Urinary bladder (tissue), 4 donors: ENCODE data around the gene NUTM2F. TPM values are rescaled to one million over a fixed set of nuclear protein-coding genes. Genes with fewer than 3 reads are reported as not detected.
"Not testable (repeated sequence)": the region's sequence is repeated elsewhere in the genome, so short reads cannot be mapped to it uniquely, and the experiment has no call there.

Experiments
- DNase-seq: peaks from one replicate; pipeline ENCODE4 v3.0.0-alpha.2; 2015; ENCODE audit errors: extremely low spot score
- H3K27ac ChIP-seq: one replicate; pipeline ENCODE4 v1.5.1; 2013; ENCODE audit warnings: low read depth, mild to moderate bottlenecking, moderate library complexity
- H3K36me3 ChIP-seq: one replicate; pipeline ENCODE4 v1.6.1; 2013; ENCODE audit warnings: mild to moderate bottlenecking, moderate library complexity; ENCODE audit not compliant: insufficient read depth
- H3K4me1 ChIP-seq: one replicate; pipeline ENCODE4 v1.6.1; 2013; ENCODE audit warnings: mild to moderate bottlenecking, moderate library complexity; ENCODE audit not compliant: insufficient read depth
- H3K4me3 ChIP-seq: one replicate; pipeline ENCODE4 v1.5.1; 2013; ENCODE audit warnings: low read depth, low read length
- WGBS: extraction: QIAGEN DNeasy Blood & Tissue Kit; methylation state at CpG from one replicate; pipeline ENCODE4 v1.1.7; 2013; 5-methylcytosine and 5-hydroxymethylcytosine counted together
- polyA plus RNA-seq: library from polyadenylated mRNA; stranded (reverse); fragments of 200-250 nt; gene quantifications from one replicate; pipeline ENCODE4 v1.2.3, GENCODE V29; 2013
- total RNA-seq: library from RNA; depleted of rRNA; stranded (reverse); fragments of >200 nt; gene quantifications from one replicate; pipeline ENCODE4 v1.2.3, GENCODE V29; 2014
- donor health status: healthy with polysubstance abuse.
- donor health status: healthy.

The NUTM2F gene
- total and polyA plus RNA-seq, 2 donors = not detected

DNA sequence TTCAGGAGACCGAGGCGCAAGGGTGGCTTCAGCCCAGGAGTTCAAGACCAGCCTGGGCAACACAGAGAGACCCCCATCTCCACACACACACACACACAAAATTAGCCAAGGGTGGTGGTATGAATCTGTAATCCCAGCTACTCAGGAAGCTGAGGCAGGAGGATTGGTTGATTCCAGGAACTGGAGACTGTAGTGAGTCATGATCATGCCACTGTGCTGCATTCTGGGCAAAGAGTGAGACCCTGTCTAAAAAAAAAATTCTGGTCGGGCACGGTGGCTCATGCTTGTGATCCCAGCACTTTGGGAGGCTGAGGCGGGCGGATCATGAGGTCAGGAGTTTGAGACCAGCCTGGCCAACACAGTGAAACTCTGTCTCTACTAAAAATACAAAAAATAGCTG lies 11.2 kb upstream of the NUTM2F start:
- DNase-seq, H3K4me1 ChIP-seq, H3K27ac ChIP-seq, H3K4me3 ChIP-seq, H3K36me3 ChIP-seq: not testable (repeated sequence)
- WGBS = 94% methylated on average over 6 of the region's 6 CpGs

GRCh38 chr9:94338723-94339122 lies 10.3 kb upstream of the NUTM2F start:
- WGBS = 77% methylated on average over 7 of the region's 7 CpGs
- not testable (repeated sequence) for DNase-seq, H3K36me3 ChIP-seq, H3K27ac ChIP-seq, H3K4me1 ChIP-seq, H3K4me3 ChIP-seq

GRCh38 chr9:94336445-94336844 lies 8.0 kb upstream of the NUTM2F start:
- not testable (repeated sequence) for H3K4me1 ChIP-seq, H3K4me3 ChIP-seq, H3K27ac ChIP-seq, DNase-seq, H3K36me3 ChIP-seq
- 86% methylated on average over 4 of the region's 4 CpGs for WGBS

DNA sequence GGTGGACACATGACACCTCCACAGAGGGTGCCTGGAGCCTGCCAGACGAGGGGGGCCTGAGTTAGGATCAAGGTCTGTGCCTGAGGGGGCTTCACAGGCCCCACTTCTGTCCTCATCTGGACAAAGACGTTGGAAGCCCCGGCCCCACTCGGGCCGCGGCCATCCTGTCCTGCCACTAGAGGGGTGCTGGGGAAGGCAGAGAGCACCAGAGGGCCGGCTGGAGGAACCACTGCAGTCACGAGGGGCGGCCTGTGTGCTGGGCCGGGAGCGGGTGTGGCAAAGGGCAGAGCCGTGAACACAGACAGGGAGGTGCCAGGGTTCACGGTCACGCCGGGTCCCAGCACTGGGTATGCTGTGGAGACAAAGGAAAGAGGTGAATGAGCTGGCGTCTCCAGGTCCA lies 2.9 kb downstream of the NUTM2F start:
- WGBS = 70% methylated on average over 15 of the region's 16 CpGs
- not testable (repeated sequence) for H3K4me1 ChIP-seq, H3K27ac ChIP-seq, H3K36me3 ChIP-seq, H3K4me3 ChIP-seq, DNase-seq

DNA sequence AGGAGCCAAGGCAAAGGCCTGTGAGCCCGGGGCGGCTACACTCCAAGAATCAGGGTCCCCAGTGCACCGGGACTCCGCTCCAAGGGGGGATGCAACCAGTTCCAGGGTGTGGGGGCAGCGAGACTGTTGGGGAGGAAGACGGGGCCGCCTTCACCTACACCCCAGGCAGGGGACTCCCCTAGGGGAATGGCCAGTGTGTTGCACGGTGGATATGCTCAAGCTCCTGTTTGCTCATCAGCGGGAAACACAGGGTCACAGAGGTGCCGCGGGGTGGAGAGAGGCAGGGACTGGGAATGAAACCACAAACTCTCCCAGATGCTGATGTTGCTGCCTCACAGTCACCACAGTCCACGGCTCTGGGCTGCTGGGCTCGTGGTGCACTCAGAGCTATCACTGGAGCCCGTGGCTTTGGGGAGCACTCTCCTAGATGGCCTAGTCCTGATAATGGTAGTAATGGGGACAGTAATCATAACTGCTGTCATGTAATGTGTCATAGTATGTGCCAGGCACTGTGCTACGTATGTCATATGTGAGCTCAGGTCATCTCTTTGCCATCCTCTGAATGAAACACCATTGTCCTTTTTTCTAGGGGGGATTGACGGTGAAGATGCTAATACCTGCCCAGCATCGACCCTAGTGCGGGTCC lies 5.2 kb downstream of the NUTM2F start:
- H3K4me1 ChIP-seq, H3K36me3 ChIP-seq, DNase-seq, H3K27ac ChIP-seq, H3K4me3 ChIP-seq: not testable (repeated sequence)
- 87% methylated on average over 12 of the region's 18 CpGs for WGBS

- not testable (repeated sequence) for H3K36me3 ChIP-seq, H3K4me3 ChIP-seq, H3K27ac ChIP-seq, H3K4me1 ChIP-seq, DNase-seq
- WGBS = 84% methylated on average over 8 of the region's 9 CpGs
Measured at GRCh38 chr9:94322342-94322940, 6.0 kb downstream of the NUTM2F start.

GRCh38 chr9:94317949-94318657 lies 10.3 kb downstream of the NUTM2F start:
- not testable (repeated sequence) for H3K4me3 ChIP-seq, H3K4me1 ChIP-seq, H3K27ac ChIP-seq, DNase-seq, H3K36me3 ChIP-seq
- WGBS = 80% methylated on average over 1 of the region's 10 CpGs

DNA sequence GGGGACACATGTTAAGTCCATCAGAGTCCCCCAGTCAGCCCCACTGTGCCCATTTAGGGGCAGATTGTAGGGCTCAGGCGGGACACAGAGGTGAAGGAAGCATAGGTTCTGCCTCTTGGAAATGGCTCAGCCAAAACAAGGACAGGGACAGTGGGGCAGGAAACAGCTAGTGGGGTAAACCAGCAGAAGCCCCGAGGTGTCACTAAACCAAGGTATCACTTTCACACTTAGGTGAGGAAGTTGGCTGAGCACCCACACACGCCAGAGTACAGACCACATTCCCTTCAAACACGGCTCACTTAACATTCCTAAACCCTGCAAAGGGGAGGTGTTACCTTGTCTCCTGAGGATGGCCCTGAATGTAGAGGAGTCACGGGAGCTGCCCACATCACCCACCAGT lies 12.2 kb downstream of the NUTM2F start:
- not testable (repeated sequence) for H3K4me1 ChIP-seq, DNase-seq, H3K36me3 ChIP-seq, H3K27ac ChIP-seq, H3K4me3 ChIP-seq
- 62% methylated on average over 2 of the region's 5 CpGs for WGBS

GRCh38 chr9:94315034-94315984 lies 13.1 kb downstream of the NUTM2F start:
- H3K4me3 ChIP-seq, H3K36me3 ChIP-seq, DNase-seq, H3K4me1 ChIP-seq, H3K27ac ChIP-seq: not testable (repeated sequence)
- WGBS = 94% methylated on average over 6 of the region's 15 CpGs

- no peak for DNase-seq
- H3K4me3 ChIP-seq = no peak overlapping the region
- H3K4me1 ChIP-seq = no peaks in the 10 kb centered on the region
- H3K27ac ChIP-seq = no peak overlapping the region
- no peaks in the 10 kb centered on the region for H3K36me3 ChIP-seq
Measured at GRCh38 chr9:94303321-94303720, 25.1 kb downstream of the NUTM2F start.

- Histone ChIP-seq H3K27ac (no peak overlapping the region), H3K4me3 (no peak overlapping the region), H3K4me1 (no peaks in the 10 kb centered on the region), H3K36me3 (no peaks in the 10 kb centered on the region)
- no peak for DNase-seq
- WGBS = 93% methylated on average over 4 of the region's 4 CpGs
Measured at GRCh38 chr9:94302426-94302825, 26.0 kb downstream of the NUTM2F start.

DNA sequence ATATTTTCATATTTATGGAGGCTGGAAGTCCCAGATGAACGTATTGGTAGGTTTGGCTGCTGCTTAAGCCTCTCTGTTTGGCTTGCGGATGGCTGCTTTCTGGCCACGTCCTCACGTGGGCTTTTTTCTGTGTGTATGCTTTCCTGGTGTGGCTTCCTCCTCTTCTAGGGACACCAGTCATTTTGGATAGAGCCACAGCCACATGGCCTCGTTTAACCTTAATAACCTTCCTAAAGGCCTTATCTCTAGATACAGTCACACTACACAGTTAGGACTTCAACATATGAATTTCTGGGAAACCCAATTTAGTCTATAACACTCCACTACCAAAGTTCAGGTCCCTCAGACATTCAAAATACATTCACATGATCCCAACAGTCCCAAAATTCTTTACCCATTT lies 26.9 kb downstream of the NUTM2F start:
- H3K36me3 ChIP-seq = no peaks in the 10 kb centered on the region
- no peaks in the 10 kb centered on the region for H3K4me1 ChIP-seq
- no peak for DNase-seq
- no peak overlapping the region for H3K27ac ChIP-seq
- no peak overlapping the region for H3K4me3 ChIP-seq
- WGBS = 91% methylated on average over 5 of the region's 5 CpGs

DNA sequence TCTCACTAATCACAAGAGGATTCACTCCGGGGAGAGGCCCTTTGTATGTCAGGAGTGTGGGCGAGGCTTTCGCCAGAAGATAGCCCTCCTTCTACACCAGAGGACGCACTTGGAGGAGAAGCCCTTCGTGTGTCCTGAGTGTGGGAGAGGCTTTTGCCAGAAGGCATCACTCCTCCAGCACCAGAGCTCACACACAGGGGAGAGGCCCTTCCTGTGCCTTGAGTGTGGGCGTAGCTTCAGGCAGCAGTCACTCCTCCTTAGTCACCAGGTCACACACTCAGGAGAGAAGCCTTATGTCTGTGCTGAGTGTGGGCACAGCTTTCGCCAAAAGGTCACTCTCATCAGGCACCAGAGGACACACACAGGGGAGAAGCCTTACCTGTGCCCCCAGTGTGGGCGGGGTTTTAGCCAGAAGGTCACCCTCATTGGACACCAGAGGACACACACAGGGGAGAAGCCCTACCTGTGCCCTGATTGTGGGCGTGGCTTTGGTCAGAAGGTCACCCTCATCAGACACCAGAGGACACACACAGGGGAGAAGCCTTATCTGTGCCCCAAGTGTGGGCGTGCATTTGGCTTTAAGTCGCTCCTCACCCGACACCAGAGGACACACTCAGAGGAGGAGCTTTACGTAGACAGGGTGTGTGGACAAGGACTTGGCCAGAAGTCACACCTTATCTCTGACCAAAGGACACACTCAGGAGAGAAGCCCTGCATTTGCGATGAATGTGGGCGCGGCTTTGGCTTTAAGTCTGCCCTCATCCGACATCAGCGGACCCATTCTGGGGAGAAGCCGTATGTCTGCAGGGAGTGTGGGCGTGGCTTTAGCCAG lies 27.8 kb downstream of the NUTM2F start:
- Histone ChIP-seq H3K36me3 (no peaks in the 10 kb centered on the region), H3K27ac (no peak overlapping the region), H3K4me1 (no peaks in the 10 kb centered on the region), H3K4me3 (no peak overlapping the region)
- DNase-seq = no peak
- 97% methylated on average over 20 of the region's 20 CpGs for WGBS
